Measurements from ENCODE around the gene KCNQ1. TPM values are rescaled to one million over a fixed set of nuclear protein-coding genes. Genes with fewer than 3 reads are reported as not detected.

Gene KCNQ1
- total and polyA plus RNA-seq, 2 experiments from 2014 or later: 0.45 to 0.87 TPM

DNA sequence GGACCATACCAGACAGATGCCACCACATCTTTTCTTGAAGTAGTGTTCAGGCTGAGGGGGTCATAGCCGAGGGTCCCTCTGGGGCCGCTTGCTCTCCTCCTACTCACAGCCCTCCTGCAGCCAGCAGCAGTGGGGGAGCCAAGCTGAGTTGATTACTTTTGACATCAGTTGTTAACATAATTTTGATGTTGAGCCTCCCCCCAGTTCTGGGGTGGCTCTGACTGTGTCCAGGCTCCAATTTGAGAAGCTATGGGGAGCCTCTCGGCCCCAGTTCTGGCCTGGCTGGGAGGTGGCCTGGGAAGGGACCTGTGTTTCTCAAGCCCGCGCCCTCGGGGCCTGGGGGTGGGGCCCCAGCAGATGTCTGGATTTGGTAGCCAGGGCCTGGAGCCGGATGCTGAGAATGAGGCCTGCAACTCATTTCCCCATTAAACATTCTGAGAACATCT lies 207.0 kb downstream of the KCNQ1 start:
- no peak overlapping the region for H2AFZ ChIP-seq
- no peaks in the 10 kb centered on the region for H3K4me1 ChIP-seq (ENCODE audit: insufficient read depth)
- H3K36me3 ChIP-seq (ENCODE audit: insufficient read depth): peaks cover 21% of the 10 kb centered on the region
- TF ChIP-seq POLR2AphosphoS5 (IDR thresholded peaks at IDR 0.05; ENCODE audit: low read depth) (no peak), STAT1 (IDR thresholded peaks at IDR 0.05; ENCODE audit: unreplicated experiment) (no peak), CTCF (conservative IDR thresholded peaks at IDR 0.05; ENCODE audit: low read depth in 2 of 2) (no peak), ETS1 (IDR thresholded peaks at IDR 0.05) (no peak), REST (IDR thresholded peaks at IDR 0.05; ENCODE audit: unreplicated experiment) (no peak), EZH2 (IDR thresholded peaks at IDR 0.05; ENCODE audit: low read depth, unreplicated experiment) (no peak), EZH2phosphoT487 (IDR thresholded peaks at IDR 0.05; ENCODE audit: unreplicated experiment) (no peak), JUNB (IDR thresholded peaks at IDR 0.05; ENCODE audit: unreplicated experiment) (no peak), ZNF114 (CRISPR knock-in tag; IDR thresholded peaks at IDR 0.05) (no peak), CREB1 (CRISPR knock-in tag; IDR thresholded peaks at IDR 0.05; ENCODE audit: low read depth) (no peak), ZNF331 (CRISPR knock-in tag; IDR thresholded peaks at IDR 0.05; ENCODE audit: low read depth) (no peak), NANOG (IDR thresholded peaks at IDR 0.05; ENCODE audit: borderline replicate concordance) (no peak)
- TF ChIP-seq, protein P1, sequence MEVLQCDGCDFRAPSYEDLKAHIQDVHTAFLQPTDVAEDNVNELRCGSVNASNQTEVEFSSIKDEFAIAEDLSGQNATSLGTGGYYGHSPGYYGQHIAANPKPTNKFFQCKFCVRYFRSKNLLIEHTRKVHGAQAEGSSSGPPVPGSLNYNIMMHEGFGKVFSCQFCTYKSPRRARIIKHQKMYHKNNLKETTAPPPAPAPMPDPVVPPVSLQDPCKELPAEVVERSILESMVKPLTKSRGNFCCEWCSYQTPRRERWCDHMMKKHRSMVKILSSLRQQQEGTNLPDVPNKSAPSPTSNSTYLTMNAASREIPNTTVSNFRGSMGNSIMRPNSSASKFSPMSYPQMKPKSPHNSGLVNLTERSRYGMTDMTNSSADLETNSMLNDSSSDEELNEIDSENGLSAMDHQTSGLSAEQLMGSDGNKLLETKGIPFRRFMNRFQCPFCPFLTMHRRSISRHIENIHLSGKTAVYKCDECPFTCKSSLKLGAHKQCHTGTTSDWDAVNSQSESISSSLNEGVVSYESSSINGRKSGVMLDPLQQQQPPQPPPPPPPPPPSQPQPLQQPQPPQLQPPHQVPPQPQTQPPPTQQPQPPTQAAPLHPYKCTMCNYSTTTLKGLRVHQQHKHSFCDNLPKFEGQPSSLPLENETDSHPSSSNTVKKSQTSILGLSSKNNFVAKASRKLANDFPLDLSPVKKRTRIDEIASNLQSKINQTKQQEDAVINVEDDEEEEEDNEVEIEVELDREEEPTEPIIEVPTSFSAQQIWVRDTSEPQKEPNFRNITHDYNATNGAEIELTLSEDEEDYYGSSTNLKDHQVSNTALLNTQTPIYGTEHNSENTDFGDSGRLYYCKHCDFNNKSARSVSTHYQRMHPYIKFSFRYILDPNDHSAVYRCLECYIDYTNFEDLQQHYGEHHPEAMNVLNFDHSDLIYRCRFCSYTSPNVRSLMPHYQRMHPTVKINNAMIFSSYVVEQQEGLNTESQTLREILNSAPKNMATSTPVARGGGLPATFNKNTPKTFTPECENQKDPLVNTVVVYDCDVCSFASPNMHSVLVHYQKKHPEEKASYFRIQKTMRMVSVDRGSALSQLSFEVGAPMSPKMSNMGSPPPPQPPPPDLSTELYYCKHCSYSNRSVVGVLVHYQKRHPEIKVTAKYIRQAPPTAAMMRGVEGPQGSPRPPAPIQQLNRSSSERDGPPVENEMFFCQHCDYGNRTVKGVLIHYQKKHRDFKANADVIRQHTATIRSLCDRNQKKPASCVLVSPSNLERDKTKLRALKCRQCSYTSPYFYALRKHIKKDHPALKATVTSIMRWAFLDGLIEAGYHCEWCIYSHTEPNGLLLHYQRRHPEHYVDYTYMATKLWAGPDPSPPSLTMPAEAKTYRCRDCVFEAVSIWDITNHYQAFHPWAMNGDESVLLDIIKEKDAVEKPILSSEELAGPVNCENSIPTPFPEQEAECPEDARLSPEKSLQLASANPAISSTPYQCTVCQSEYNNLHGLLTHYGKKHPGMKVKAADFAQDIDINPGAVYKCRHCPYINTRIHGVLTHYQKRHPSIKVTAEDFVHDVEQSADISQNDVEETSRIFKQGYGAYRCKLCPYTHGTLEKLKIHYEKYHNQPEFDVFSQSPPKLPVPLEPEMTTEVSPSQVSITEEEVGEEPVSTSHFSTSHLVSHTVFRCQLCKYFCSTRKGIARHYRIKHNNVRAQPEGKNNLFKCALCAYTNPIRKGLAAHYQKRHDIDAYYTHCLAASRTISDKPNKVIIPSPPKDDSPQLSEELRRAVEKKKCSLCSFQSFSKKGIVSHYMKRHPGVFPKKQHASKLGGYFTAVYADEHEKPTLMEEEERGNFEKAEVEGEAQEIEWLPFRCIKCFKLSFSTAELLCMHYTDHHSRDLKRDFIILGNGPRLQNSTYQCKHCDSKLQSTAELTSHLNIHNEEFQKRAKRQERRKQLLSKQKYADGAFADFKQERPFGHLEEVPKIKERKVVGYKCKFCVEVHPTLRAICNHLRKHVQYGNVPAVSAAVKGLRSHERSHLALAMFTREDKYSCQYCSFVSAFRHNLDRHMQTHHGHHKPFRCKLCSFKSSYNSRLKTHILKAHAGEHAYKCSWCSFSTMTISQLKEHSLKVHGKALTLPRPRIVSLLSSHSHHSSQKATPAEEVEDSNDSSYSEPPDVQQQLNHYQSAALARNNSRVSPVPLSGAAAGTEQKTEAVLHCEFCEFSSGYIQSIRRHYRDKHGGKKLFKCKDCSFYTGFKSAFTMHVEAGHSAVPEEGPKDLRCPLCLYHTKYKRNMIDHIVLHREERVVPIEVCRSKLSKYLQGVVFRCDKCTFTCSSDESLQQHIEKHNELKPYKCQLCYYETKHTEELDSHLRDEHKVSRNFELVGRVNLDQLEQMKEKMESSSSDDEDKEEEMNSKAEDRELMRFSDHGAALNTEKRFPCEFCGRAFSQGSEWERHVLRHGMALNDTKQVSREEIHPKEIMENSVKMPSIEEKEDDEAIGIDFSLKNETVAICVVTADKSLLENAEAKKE (CRISPR knock-in tag; IDR thresholded peaks at IDR 0.05): no peak
- DNase-seq (ENCODE audit: low spot score): no peak
- ATAC-seq: no peak
- no peaks in the 10 kb centered on the region for H3K79me2 ChIP-seq (replicated peaks; ENCODE audit: insufficient read depth)
- Mint-ChIP-seq H3K27me3 (ENCODE audit: insufficient read depth, low read depth, poor library complexity) (peaks cover 90% of the 10 kb centered on the region), H3K4me3 (no peak overlapping the region), H3K36me3 (ENCODE audit: low read depth) (peaks cover 95% of the 10 kb centered on the region), H3K27ac (no peak overlapping the region), H3K9me3 (peaks cover 100% of the 10 kb centered on the region), H3K4me1 (no peaks in the 10 kb centered on the region; the same call in 1 of the 3 replicates)
- no peaks in the 10 kb centered on the region for H4K20me1 ChIP-seq (replicated peaks; ENCODE audit: insufficient read depth)
- no peak overlapping the region for H3K27ac ChIP-seq (ENCODE audit: low read depth)
- peaks cover 98% of the 10 kb centered on the region for H3K27me3 ChIP-seq (ENCODE audit: insufficient read depth)
- H3K9me2 ChIP-seq (ENCODE audit: insufficient read depth): no peaks in the 10 kb centered on the region
- H3K4me2 ChIP-seq: no peak overlapping the region
- H3F3A ChIP-seq (replicated peaks; ENCODE audit: low read depth): no peaks in the 10 kb centered on the region
- H3K4me3 ChIP-seq: no peak overlapping the region

Measured in GM23338 (cell line).